T-cell (primary cell): ENCODE results near the gene LEAP2. TPM values are rescaled to one million over a fixed set of nuclear protein-coding genes. Genes with fewer than 3 reads are reported as not detected.

ENCODE experiments used
- ATAC-seq, 4 experiments: fragments of 200-7000 bp in 3 of 4; fragments of 150-1000 bp in 1 of 4; cut with Tn5 transposase; replicated peaks in 1 of 4; 1 replicate in 3 of 4; 2 replicates in 1 of 4; pipeline ENCODE4 v1.10.0; 2021; ENCODE audit warnings: moderate library complexity in 3 of 4, mild to moderate bottlenecking in 2 of 4, moderate number of reproducible peaks in 1 of 4
- CTCF ChIA-PET, 2 donors: fragments of 300-600 bp; sonication (Branson Sonifier 250); formaldehyde crosslinking; loops; one replicate each; lab custom pipeline; 2022; ENCODE audit warnings: antibody characterized with exemption in 2 of 2; lab: Charles Lee
- POLR2A ChIA-PET, 2 donors: fragments of 300-600 bp; sonication (Branson Sonifier 250); formaldehyde crosslinking; loops; one replicate each; lab custom pipeline; 2022; ENCODE audit warnings: antibody characterized with exemption in 2 of 2; lab: Charles Lee
- DNase-seq, 35 experiments: peaks; one replicate each; pipeline versions ENCODE4 v3.0.0 to v3.0.0-alpha.2; 2013 to 2023
- H3K27ac ChIP-seq: one replicate; pipeline ENCODE4 v1.5.1; 2013; ENCODE audit warnings: low read length
- H3K27me3 ChIP-seq, 2 experiments: replicated peaks in 1 of 2; 1 replicate in 1 of 2; 2 replicates in 1 of 2; pipeline versions ENCODE4 v1.6.1 to v1.7.0; 2013; ENCODE audit warnings: low read length in 1 of 2, mixed read lengths in 1 of 2; ENCODE audit not compliant: control insufficient read depth in 2 of 2, insufficient read depth in 2 of 2; ENCODE audit errors: extremely low read depth in 1 of 2
- H3K36me3 ChIP-seq, 2 donors: 1 replicate in 1 of 2; 2 replicates in 1 of 2; pipeline versions ENCODE4 v1.6.1 to v1.7.0; 2013; ENCODE audit warnings: low read length in 1 of 2; ENCODE audit not compliant: control insufficient read depth in 2 of 2, insufficient read depth in 1 of 2; ENCODE audit errors: extremely low read depth in 1 of 2
- H3K4me1 ChIP-seq, 2 experiments: 1 replicate in 1 of 2; 2 replicates in 1 of 2; pipeline versions ENCODE4 v1.6.1 to v1.7.0; 2013; ENCODE audit warnings: low read length in 2 of 2, mixed read lengths in 1 of 2; ENCODE audit not compliant: insufficient read depth in 2 of 2, control insufficient read depth in 1 of 2; ENCODE audit errors: extremely low read depth in 1 of 2
- H3K4me3 ChIP-seq, 2 donors: 1 replicate in 1 of 2; 2 replicates in 1 of 2; pipeline versions ENCODE4 v1.5.1 to v1.7.0; 2013; ENCODE audit warnings: mild to moderate bottlenecking in 2 of 2, low read length in 1 of 2, moderate library complexity in 1 of 2; ENCODE audit not compliant: control insufficient read depth in 1 of 2; ENCODE audit errors: extremely low read depth in 1 of 2
- H3K9me3 ChIP-seq: 2 replicates; pipeline ENCODE4 v1.7.0; 2013
- H3K27ac Mint-ChIP-seq, 2 donors: one replicate each; pipeline ENCODE4 v1.8.0; 2020 to 2021; ENCODE audit warnings: mild to moderate bottlenecking in 2 of 2, mixed read lengths in 2 of 2
- H3K27me3 Mint-ChIP-seq, 2 donors: one replicate each; pipeline ENCODE4 v1.8.0; 2021 to 2022; ENCODE audit warnings: mixed read lengths in 2 of 2
- H3K36me3 Mint-ChIP-seq: one replicate; pipeline ENCODE4 v1.8.0; 2021; ENCODE audit warnings: mixed read lengths
- H3K4me1 Mint-ChIP-seq, 3 donors: one replicate each; pipeline ENCODE4 v1.8.0; 2020 to 2022; ENCODE audit warnings: mixed read lengths in 3 of 3, mild to moderate bottlenecking in 1 of 3
- H3K4me3 Mint-ChIP-seq, 3 donors: one replicate each; pipeline ENCODE4 v1.8.0; 2020 to 2022; ENCODE audit warnings: mild to moderate bottlenecking in 3 of 3, mixed read lengths in 3 of 3, moderate library complexity in 3 of 3
- H3K9me3 Mint-ChIP-seq, 3 donors: one replicate each; pipeline ENCODE4 v1.8.0; 2020 to 2022; ENCODE audit warnings: mixed read lengths in 3 of 3
- WGBS: methylation state at CpG from one replicate; pipeline ENCODE4 v1.1.5; 2013; ENCODE audit warnings: missing lambda C conversion rate; ENCODE audit not compliant: insufficient coverage; 5-methylcytosine and 5-hydroxymethylcytosine counted together
- total RNA-seq, 35 experiments: library from RNA in 6 of 35; stranded (reverse) in 6 of 35; fragments of 120-200 nt in 1 of 35; gene quantifications; one replicate each; pipeline versions ENCODE4 v1.2.1 to v1.2.4 and lab custom pipeline; 2013 to 2026

The LEAP2 gene
- total RNA-seq, 5 donors from 2014 or later (not counting 1 experiment from before 2014, with no cell fraction given) = 1.3 to 6.2 (median 3.7) TPM

- Mint-ChIP-seq H3K4me3 (no peak overlapping the region), H3K27me3 (no peaks in the 10 kb centered on the region), H3K27ac (no peak overlapping the region), H3K9me3 (no peaks in the 10 kb centered on the region), H3K4me1 (peaks cover 0 to 2% (median 0%) of the 10 kb centered on the region in 3 donors), H3K36me3 (peaks cover 60% of the 10 kb centered on the region)
- Histone ChIP-seq H3K4me1 (no peaks in the 10 kb centered on the region), H3K36me3 (peaks cover 3 to 83% of the 10 kb centered on the region in 2 donors), H3K9me3 (no peaks in the 10 kb centered on the region), H3K27me3 (no peaks in the 10 kb centered on the region), H3K27ac (no peak overlapping the region), H3K4me3 (no peak overlapping the region)
- ATAC-seq = no peak
- 93% methylated on average over 3 of the region's 4 CpGs for WGBS
- no peak for DNase-seq
- ChIA-PET CTCF (interaction anchor here in 1 of 2 donors (1.0 kb wide), 1 partner anchor 11 kb away, joined by 4 read pairs; no protein-coding TSS in a partner anchor), POLR2A (no interaction called here)
Measured at GRCh38 chr5:132890817-132891216, 17.3 kb downstream of the LEAP2 start.

- Mint-ChIP-seq H3K27me3 (no peaks in the 10 kb centered on the region), H3K4me3 (no peak overlapping the region), H3K27ac (no peak overlapping the region), H3K4me1 (peaks cover 0 to 6% (median 4%) of the 10 kb centered on the region in 3 donors), H3K36me3 (peaks cover 54% of the 10 kb centered on the region), H3K9me3 (no peaks in the 10 kb centered on the region)
- ChIA-PET POLR2A (no interaction called here), CTCF (interaction anchor here in 1 of 2 donors (0.5 kb wide), 1 partner anchor 727 kb away, joined by 7 read pairs; no protein-coding TSS in a partner anchor)
- Histone ChIP-seq H3K27me3 (no peaks in the 10 kb centered on the region), H3K4me3 (no peak overlapping the region), H3K36me3 (peaks cover 5 to 66% of the 10 kb centered on the region in 2 donors), H3K27ac (no peak overlapping the region), H3K4me1 (no peaks in the 10 kb centered on the region), H3K9me3 (no peaks in the 10 kb centered on the region)
- DNase-seq = no peak
- ATAC-seq = no peak
- 83% methylated on average over 1 of the region's 4 CpGs for WGBS
Measured at GRCh38 chr5:132895719-132896305, 22.3 kb downstream of the LEAP2 start.

DNA sequence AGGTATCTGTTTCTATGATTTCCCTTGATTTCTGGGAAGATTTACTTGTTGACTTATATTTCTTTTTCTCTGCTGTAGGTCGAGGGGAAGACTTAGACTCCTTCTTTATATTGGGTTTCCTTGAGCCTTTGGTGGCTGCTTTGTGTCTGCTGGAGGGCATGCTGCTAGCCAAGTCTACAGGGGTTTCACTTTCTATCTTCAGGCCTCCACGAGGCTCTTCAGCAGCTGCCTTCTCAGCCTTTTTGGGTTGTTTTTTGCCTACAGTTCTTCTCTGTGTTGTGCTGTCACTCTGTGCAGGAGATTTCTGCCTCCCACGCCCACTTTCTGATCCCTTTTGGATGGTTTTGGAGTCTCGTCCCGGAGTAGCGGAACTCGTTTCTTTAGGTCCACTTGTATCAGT lies 23.2 kb downstream of the LEAP2 start:
- H3K36me3 Mint-ChIP-seq = peaks cover 59% of the 10 kb centered on the region

DNA sequence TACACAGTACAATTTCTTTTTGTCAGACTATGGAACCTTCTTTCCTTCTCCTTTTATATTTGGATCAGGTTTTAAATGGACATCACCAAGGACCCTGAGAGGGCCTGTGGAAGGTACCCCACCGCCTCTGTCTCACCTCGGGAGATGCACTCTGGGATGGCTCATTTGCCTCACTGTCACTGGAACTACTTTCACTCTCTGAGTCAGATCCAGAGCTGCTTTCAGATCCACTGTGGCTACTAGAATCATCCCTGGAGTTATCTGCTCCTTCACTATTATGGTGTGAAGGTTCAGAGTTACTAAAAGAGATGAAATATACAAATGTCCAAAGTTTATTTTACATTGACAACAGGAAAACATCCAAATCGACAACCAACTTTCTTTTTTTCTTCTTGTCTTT lies 24.6 kb downstream of the LEAP2 start:
- Mint-ChIP-seq H3K36me3 (peaks cover 49% of the 10 kb centered on the region), H3K27me3 (no peaks in the 10 kb centered on the region)
- 76% methylated on average over 3 of the region's 3 CpGs for WGBS

More for the DNA sequence above, 23.2 kb downstream of the LEAP2 start:
- H3K9me3 ChIP-seq = no peaks in the 10 kb centered on the region
- Mint-ChIP-seq H3K27ac (peak overlapping the region in 1 of 2 donors; percentile 36), H3K4me3 (no peak overlapping the region), H3K27me3 (no peaks in the 10 kb centered on the region), H3K4me1 (peaks cover 0 to 8% (median 6%) of the 10 kb centered on the region in 3 donors), H3K9me3 (no peaks in the 10 kb centered on the region)
- no peaks in the 10 kb centered on the region for H3K4me1 ChIP-seq
- H3K4me3 ChIP-seq = no peak overlapping the region
- no peak for DNase-seq
- H3K36me3 ChIP-seq = peaks cover 5 to 62% of the 10 kb centered on the region in 2 donors
- no peaks in the 10 kb centered on the region for H3K27me3 ChIP-seq
- no peak overlapping the region for H3K27ac ChIP-seq
- ATAC-seq = no peak
- CTCF ChIA-PET = interaction anchor here in 1 of 2 donors (0.6 kb wide), 1 partner anchor 8 kb away, joined by 4 read pairs; no protein-coding TSS in a partner anchor
- WGBS = 70% methylated on average over 3 of the region's 7 CpGs
- POLR2A ChIA-PET = no interaction called here

GRCh38 chr5:132901036-132901435 lies 27.6 kb downstream of the LEAP2 start:
- Mint-ChIP-seq H3K9me3 (no peaks in the 10 kb centered on the region), H3K27ac (no peak overlapping the region)
- POLR2A ChIA-PET = no interaction called here

More for the DNA sequence above, 24.6 kb downstream of the LEAP2 start:
- H3K9me3 Mint-ChIP-seq = no peaks in the 10 kb centered on the region
- H3K36me3 ChIP-seq = peaks cover 5 to 56% of the 10 kb centered on the region in 2 donors
- H3K4me3 ChIP-seq = no peak overlapping the region
- CTCF ChIA-PET = no interaction called here
- no peak overlapping the region for H3K27ac Mint-ChIP-seq
- no peak for DNase-seq
- ATAC-seq = no peak
- H3K27ac ChIP-seq = no peak overlapping the region
- no peaks in the 10 kb centered on the region for H3K4me1 ChIP-seq
- H3K4me3 Mint-ChIP-seq = no peak overlapping the region
- H3K9me3 ChIP-seq = no peaks in the 10 kb centered on the region
- peaks cover under 1 to 8% (median 6%) of the 10 kb centered on the region in 3 donors for H3K4me1 Mint-ChIP-seq
- POLR2A ChIA-PET = no interaction called here
- no peaks in the 10 kb centered on the region for H3K27me3 ChIP-seq

GRCh38 chr5:132901730-132902129 lies 28.3 kb downstream of the LEAP2 start:
- no peak overlapping the region for H3K4me3 ChIP-seq
- no peak overlapping the region for H3K27ac ChIP-seq
- POLR2A ChIA-PET = no interaction called here
- H3K27ac Mint-ChIP-seq = no peak overlapping the region
- H3K4me3 Mint-ChIP-seq = no peak overlapping the region
- H3K36me3 ChIP-seq = peaks cover 5 to 27% of the 10 kb centered on the region in 2 donors
- CTCF ChIA-PET = interaction anchor here in 1 of 2 donors (0.5 kb wide), 1 partner anchor 1804 kb away, joined by 4 read pairs; no protein-coding TSS in a partner anchor
- H3K4me1 ChIP-seq = no peaks in the 10 kb centered on the region
- H3K27me3 Mint-ChIP-seq = no peaks in the 10 kb centered on the region
- no peaks in the 10 kb centered on the region for H3K9me3 Mint-ChIP-seq
- H3K9me3 ChIP-seq = no peaks in the 10 kb centered on the region
- DNase-seq = no peak
- 100% methylated on average over 1 of the region's 3 CpGs for WGBS
- no peaks in the 10 kb centered on the region for H3K27me3 ChIP-seq
- H3K4me1 Mint-ChIP-seq = peaks cover 15 to 23% (median 17%) of the 10 kb centered on the region in 3 donors
- H3K36me3 Mint-ChIP-seq = peaks cover 35% of the 10 kb centered on the region
- ATAC-seq = no peak

More at GRCh38 chr5:132901036-132901435, 27.6 kb downstream of the LEAP2 start:
- Mint-ChIP-seq H3K27me3 (no peaks in the 10 kb centered on the region), H3K36me3 (peaks cover 42% of the 10 kb centered on the region), H3K4me1 (peaks cover 16 to 25% (median 16%) of the 10 kb centered on the region in 3 donors), H3K4me3 (no peak overlapping the region)
- CTCF ChIA-PET = no interaction called here
- Histone ChIP-seq H3K4me3 (no peak overlapping the region), H3K27me3 (no peaks in the 10 kb centered on the region), H3K9me3 (no peaks in the 10 kb centered on the region), H3K36me3 (peaks cover 5 to 34% of the 10 kb centered on the region in 2 donors), H3K4me1 (no peaks in the 10 kb centered on the region), H3K27ac (no peak overlapping the region)
- WGBS = 100% methylated on average over 1 of the region's 4 CpGs
- no peak for DNase-seq
- no peak for ATAC-seq
